ENCODE results near the gene FSCN2.

The FSCN2 gene

GRCh38 chr17:81527591-81528383 is at the start of gene FSCN2:
Gene FSCN2 (plus strand): TSS chr17:81528377. CDS start chr17:81528532, 155 bp downstream.
- H3K4me3 ChIP-seq (ENCODE audit: low read length): no peak within 1 kb of the TSS
- H3K79me2 ChIP-seq (ENCODE audit: low read length): no peaks in the 10 kb centered on the region
- H3F3A ChIP-seq (ENCODE audit: insufficient read depth, low read length): no peaks in the 10 kb centered on the region
- no peaks in the 10 kb centered on the region for H3K9me3 ChIP-seq (replicated peaks; ENCODE audit: insufficient read depth, low read length)
- H3K4me2 ChIP-seq (ENCODE audit: low read depth, low read length): no peak within 1 kb of the TSS
- no peak for DNase-seq
- no peaks in the 10 kb centered on the region for H4K20me1 ChIP-seq (ENCODE audit: insufficient read depth, low read length)
- H3K9me2 ChIP-seq (replicated peaks; ENCODE audit: insufficient read depth, low read length): no peaks in the 10 kb centered on the region
- H2AFZ ChIP-seq (ENCODE audit: low read length): no peak within 1 kb of the TSS
- no peak within 1 kb of the TSS for H3K9ac ChIP-seq (ENCODE audit: low read length)
- no peaks in the 10 kb centered on the region for H3K4me1 ChIP-seq (ENCODE audit: low read length)
- peaks cover 21% of the 10 kb centered on the region for H3K27me3 ChIP-seq (replicated peaks; ENCODE audit: insufficient read depth, low read length)
- TF ChIP-seq EZH2phosphoT487 (IDR thresholded peaks at IDR 0.05; ENCODE audit: low read length) (no peak), EZH2 (optimal IDR thresholded peaks at IDR 0.05; ENCODE audit: low read depth, low read length) (no peak), CTCF (IDR thresholded peaks at IDR 0.05; ENCODE audit: low read length) (no peak)
- H3K36me3 ChIP-seq (replicated peaks; ENCODE audit: insufficient read depth, low read length): no peaks in the 10 kb centered on the region
- no peak within 1 kb of the TSS for H3K27ac ChIP-seq (ENCODE audit: low read length)

GRCh38 chr17:81479175-81480071 is 48.8 kb upstream of the FSCN2 start:
- H3K9ac ChIP-seq (ENCODE audit: low read length): no peak overlapping the region

More at GRCh38 chr17:81479175-81480071, 48.8 kb upstream of the FSCN2 start:
- no peak overlapping the region for H2AFZ ChIP-seq (ENCODE audit: low read length)
- no peak overlapping the region for H3K27ac ChIP-seq (ENCODE audit: low read length)
- H3K4me2 ChIP-seq (ENCODE audit: low read depth, low read length): no peak overlapping the region
- no peaks in the 10 kb centered on the region for H3K4me1 ChIP-seq (ENCODE audit: low read length)
- H3K4me3 ChIP-seq (ENCODE audit: low read length): no peak overlapping the region
- H4K20me1 ChIP-seq (ENCODE audit: insufficient read depth, low read length): no peaks in the 10 kb centered on the region
- H3F3A ChIP-seq (ENCODE audit: insufficient read depth, low read length): no peaks in the 10 kb centered on the region
- no peak for DNase-seq
- no peaks in the 10 kb centered on the region for H3K79me2 ChIP-seq (ENCODE audit: low read length)
- H3K9me3 ChIP-seq (replicated peaks; ENCODE audit: insufficient read depth, low read length): no peaks in the 10 kb centered on the region
- peaks cover 85% of the 10 kb centered on the region for H3K27me3 ChIP-seq (replicated peaks; ENCODE audit: insufficient read depth, low read length)
- H3K9me2 ChIP-seq (replicated peaks; ENCODE audit: insufficient read depth, low read length): no peaks in the 10 kb centered on the region
- TF ChIP-seq EZH2phosphoT487 (IDR thresholded peaks at IDR 0.05; ENCODE audit: low read length) (no peak), CTCF (IDR thresholded peaks at IDR 0.05; ENCODE audit: low read length) (no peak), EZH2 (optimal IDR thresholded peaks at IDR 0.05; ENCODE audit: low read depth, low read length) (no peak)
- H3K36me3 ChIP-seq (replicated peaks; ENCODE audit: insufficient read depth, low read length): no peaks in the 10 kb centered on the region

Measured in MM.1S (cell line).